Transverse colon (tissue), 4 donors: ENCODE data around the gene RPLP2. TPM values are rescaled to one million over a fixed set of nuclear protein-coding genes. Genes with fewer than 3 reads are reported as not detected.

Source experiments
- DNase-seq: peaks from one replicate; pipeline ENCODE4 v3.0.0-alpha.2; 2019
- H3K27ac ChIP-seq, 4 donors: fragments of 200-600 bp; sonication (generic); 2 replicates each; pipeline ENCODE4 v1.5.1; 2016 to 2018; ENCODE audit warnings: inconsistent platforms in 4 of 4
- H3K27me3 ChIP-seq: fragments of 200-600 bp; sonication (generic); 2 replicates; pipeline ENCODE4 v1.5.1; 2017; ENCODE audit warnings: inconsistent platforms
- H3K36me3 ChIP-seq, 4 donors: fragments of 200-600 bp; sonication (generic); 2 replicates each; pipeline ENCODE4 v1.5.1; 2017 to 2019; ENCODE audit warnings: inconsistent platforms in 4 of 4
- H3K4me1 ChIP-seq, 4 donors: fragments of 200-600 bp; sonication (generic); 2 replicates each; pipeline ENCODE4 v1.5.1; 2017 to 2020; ENCODE audit warnings: inconsistent platforms in 4 of 4
- H3K4me3 ChIP-seq, 4 donors: fragments of 200-600 bp; sonication (generic); 1 replicate in 1 of 4; 2 replicates in 3 of 4; pipeline versions ENCODE4 v1.5.1 to v1.6.1; 2017 to 2019; ENCODE audit warnings: inconsistent platforms in 4 of 4
- H3K9me3 ChIP-seq, 2 donors: fragments of 200-600 bp; sonication (generic); 2 replicates each; pipeline ENCODE4 v1.5.1; 2017 to 2019; ENCODE audit warnings: inconsistent platforms in 2 of 2
- EP300 ChIP-seq: sonication (generic); formaldehyde crosslinking; IDR thresholded peaks from one replicate; pipeline ENCODE4 v1.6.1; 2017; ENCODE audit warnings: antibody characterized with exemption, low read depth
- POLR2A ChIP-seq: fragments of 450-650 bp; IDR thresholded peaks from one replicate; pipeline ENCODE4 v1.6.1; 2016; ENCODE audit warnings: antibody characterized with exemption, mild to moderate bottlenecking, moderate library complexity
- POLR2AphosphoS5 ChIP-seq, 3 donors: sonication (generic); formaldehyde crosslinking; IDR thresholded peaks; one replicate each; pipeline ENCODE4 v1.6.1; 2016; ENCODE audit warnings: antibody characterized with exemption in 3 of 3
- WGBS, 2 donors: methylation state at CpG; one replicate each; pipeline ENCODE4 v1.1.5; 2018; ENCODE audit warnings: low coverage in 1 of 2; 5-methylcytosine and 5-hydroxymethylcytosine counted together
- in situ Hi-C, 4 donors: fragments of 200-750 bp; cut with MboI; loops; one replicate each; pipeline versions ENCODE4 v1.15.0 to v1.15.1; 2017; ENCODE audit warnings: low sequenced_read_pairs in 3 of 4, low pct_ligation_motif_present in 1 of 4, low pct_unique_long_range_greater_than_20kb in 1 of 4
- intact Hi-C: fragments of 100-400 bp; cut with DNase I; formaldehyde crosslinking; loops from one replicate; pipeline ENCODE4 v1.15.1; 2023; ENCODE audit warnings: low total_unique reads
- total RNA-seq, 4 donors: library from RNA; depleted of rRNA; stranded (reverse); fragments of >200 nt; gene quantifications; one replicate each; pipeline ENCODE4 v1.1.0, GENCODE V29; 2016
- TF ChIP-seq, protein P1 (sequence below), 5 experiments: fragments of 200-600 bp in 3 of 5; fragments of 450-650 bp in 2 of 5; sonication (generic) in 3 of 5; IDR thresholded peaks; 1 replicate in 2 of 5; 2 replicates in 3 of 5; pipeline ENCODE4 v1.5.1; 2016 to 2017; ENCODE audit warnings: antibody characterized with exemption in 5 of 5, inconsistent platforms in 3 of 5, mild to moderate bottlenecking in 2 of 5, moderate library complexity in 1 of 5

RPLP2 gene
- total RNA-seq, 4 donors from 2014 or later, result 273 to 670 (median 466) TPM

DNA sequence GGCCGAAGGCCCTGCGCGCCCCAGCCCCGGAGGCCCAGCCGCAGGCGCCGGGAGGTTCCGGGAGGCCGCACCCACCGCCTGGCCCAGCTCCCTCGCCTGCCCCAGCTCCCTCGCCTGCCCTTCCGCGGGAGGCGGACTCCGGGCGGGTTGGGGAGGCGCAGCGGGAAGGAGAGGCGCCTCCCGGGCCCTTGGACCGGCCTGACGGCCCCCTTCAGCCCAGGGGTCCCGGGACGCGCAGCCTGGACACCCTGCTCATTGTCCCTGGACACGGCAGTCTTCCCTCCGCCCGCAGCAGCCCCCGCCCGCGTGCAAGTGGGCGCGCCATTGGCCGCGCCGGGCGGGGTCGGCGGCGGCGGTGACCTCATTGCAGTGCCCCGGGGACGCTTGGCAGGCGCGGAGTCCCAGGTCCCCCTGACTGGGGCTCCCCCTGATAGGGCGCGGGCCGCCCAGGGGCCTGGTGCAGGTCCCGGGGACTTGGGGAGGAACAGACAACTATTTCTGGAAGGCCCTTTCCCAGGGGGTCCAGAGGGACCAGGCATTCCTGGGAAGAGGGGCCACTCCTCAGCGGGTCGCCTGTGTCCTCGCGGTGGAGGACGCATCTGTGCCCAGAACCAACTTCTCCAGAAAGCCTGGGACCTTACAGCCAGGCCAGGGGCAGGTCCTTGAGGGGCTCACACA is 23.5 kb downstream of the RPLP2 start:
- WGBS, 2 donors, result 1% methylated on average over 28 of the region's 55 CpGs; no CpG with 5 or more reads in 1 of the 2 donors
- TF ChIP-seq POLR2AphosphoS5 (IDR thresholded peaks at IDR 0.05) (peak; percentile 15 to 75 (median 60)), POLR2A (peak; percentile 79), EP300 (no peak)
- TF ChIP-seq, protein P1, sequence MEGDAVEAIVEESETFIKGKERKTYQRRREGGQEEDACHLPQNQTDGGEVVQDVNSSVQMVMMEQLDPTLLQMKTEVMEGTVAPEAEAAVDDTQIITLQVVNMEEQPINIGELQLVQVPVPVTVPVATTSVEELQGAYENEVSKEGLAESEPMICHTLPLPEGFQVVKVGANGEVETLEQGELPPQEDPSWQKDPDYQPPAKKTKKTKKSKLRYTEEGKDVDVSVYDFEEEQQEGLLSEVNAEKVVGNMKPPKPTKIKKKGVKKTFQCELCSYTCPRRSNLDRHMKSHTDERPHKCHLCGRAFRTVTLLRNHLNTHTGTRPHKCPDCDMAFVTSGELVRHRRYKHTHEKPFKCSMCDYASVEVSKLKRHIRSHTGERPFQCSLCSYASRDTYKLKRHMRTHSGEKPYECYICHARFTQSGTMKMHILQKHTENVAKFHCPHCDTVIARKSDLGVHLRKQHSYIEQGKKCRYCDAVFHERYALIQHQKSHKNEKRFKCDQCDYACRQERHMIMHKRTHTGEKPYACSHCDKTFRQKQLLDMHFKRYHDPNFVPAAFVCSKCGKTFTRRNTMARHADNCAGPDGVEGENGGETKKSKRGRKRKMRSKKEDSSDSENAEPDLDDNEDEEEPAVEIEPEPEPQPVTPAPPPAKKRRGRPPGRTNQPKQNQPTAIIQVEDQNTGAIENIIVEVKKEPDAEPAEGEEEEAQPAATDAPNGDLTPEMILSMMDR (IDR thresholded peaks at IDR 0.05), result no peak
- peak overlapping the region; percentile 54 to 86 (median 62) for H3K4me3 ChIP-seq
- DNase-seq, result peak; percentile 73
- no peaks in the 10 kb centered on the region for H3K9me3 ChIP-seq
- in situ Hi-C loops, result no loop called here
- H3K4me1 ChIP-seq, result peaks cover 40 to 83% (median 68%) of the 10 kb centered on the region in 4 donors
- peaks cover 0 to 7% (median 3%) of the 10 kb centered on the region in 4 donors for H3K36me3 ChIP-seq
- intact Hi-C loops, result no loop called here
- H3K27me3 ChIP-seq, result peaks cover 38% of the 10 kb centered on the region
- peak overlapping the region; percentile 88 to 95 (median 92) for H3K27ac ChIP-seq

DNA sequence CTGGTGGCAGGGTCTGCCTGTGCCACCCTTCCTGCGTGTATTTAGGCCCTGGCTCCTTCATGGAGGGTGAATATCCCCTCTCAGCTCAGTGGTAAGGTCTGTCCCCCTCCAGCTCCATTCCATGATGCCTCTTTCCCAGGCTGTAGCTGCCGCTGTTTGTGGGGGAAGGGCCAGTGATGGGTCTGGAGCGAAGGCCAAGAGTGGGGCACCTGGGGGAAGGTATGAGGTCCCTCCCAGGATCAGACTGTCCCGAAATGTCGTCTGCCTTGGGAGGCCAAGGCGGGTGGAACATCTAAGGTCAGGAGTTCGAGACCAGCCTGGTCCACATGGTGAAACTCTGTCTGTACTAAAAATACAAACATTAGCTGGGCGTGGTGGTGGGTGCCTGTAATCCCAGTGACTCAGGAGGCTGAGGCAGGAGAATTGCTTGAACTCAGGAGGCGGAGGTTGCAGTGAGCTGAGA is 24.1 kb downstream of the RPLP2 start:
- Histone ChIP-seq H3K4me3 (peak overlapping the region; percentile 54 to 86 (median 62)), H3K4me1 (peaks cover 40 to 83% (median 68%) of the 10 kb centered on the region in 4 donors), H3K27me3 (peaks cover 32% of the 10 kb centered on the region), H3K36me3 (peaks cover 0 to 7% (median 3%) of the 10 kb centered on the region in 4 donors), H3K27ac (peak overlapping the region; percentile 88 to 95 (median 92)), H3K9me3 (no peaks in the 10 kb centered on the region)
- DNase-seq, result peak; percentile 56
- in situ Hi-C loops (no loop called here), intact Hi-C loops (no loop called here)
- no peak for TF ChIP-seq POLR2A
- TF ChIP-seq, protein P1 (IDR thresholded peaks at IDR 0.05), result no peak
- no peak for TF ChIP-seq EP300
- TF ChIP-seq POLR2AphosphoS5 (IDR thresholded peaks at IDR 0.05), result no peak
- WGBS, 2 donors, result 29 to 38% methylated on average over 2 to 9 of the region's 9 CpGs

DNA sequence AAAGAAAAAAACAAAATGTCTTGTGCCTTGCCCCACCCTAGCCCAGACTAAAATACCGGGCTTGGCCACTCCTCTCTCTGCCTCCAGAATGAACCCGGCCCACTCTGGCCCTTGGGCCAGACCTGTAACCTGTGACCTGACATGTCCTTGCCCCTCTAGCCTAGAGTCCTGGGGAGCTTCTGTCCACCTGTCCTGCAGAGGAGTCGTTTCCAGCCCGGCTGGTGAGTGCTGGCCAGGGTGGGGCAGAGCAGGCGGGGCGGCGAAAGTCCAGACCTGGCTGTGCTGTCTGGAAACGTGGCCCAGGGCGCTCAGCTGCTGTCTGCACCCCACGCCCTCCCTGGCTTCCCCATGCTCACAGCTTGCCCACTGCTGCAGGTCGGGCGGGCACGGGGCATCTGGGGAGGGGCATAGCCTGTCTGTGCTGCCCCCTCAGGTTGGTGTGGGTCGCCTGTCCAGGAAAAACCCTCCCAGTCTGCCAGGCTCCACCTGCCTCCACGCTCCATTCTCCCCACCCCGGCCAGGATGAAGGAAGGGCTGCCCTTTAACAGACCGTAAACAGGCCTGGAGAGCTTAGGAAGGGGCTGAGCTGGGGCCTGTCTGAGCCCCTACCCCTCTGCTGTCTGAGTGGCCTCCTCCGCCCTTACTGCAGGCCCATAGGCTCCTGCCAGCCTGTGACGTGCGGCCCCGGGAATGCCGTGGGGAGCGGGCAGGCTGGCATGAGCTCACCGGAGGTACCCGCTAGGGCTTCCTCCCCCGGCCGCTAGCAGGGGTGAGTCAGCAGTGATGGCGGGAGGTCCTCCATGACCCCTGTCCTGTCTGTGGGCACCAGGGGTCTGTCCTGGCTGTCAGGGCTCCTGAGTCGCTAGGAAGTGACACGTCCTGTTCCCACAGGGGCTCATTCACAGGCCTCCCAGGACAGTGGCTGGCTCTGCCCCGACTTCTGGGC is 24.9 kb downstream of the RPLP2 start:
- intact Hi-C loops, result no loop called here
- in situ Hi-C loops, result no loop called here
- DNase-seq, result peak; percentile 86
- peaks cover 32 to 83% (median 64%) of the 10 kb centered on the region in 4 donors for H3K4me1 ChIP-seq
- H3K4me3 ChIP-seq, result peak overlapping the region in 3 of 4 donors; percentile 54 to 86 (median 65)
- H3K27ac ChIP-seq, result peak overlapping the region; percentile 88 to 95 (median 92)
- peaks cover 25% of the 10 kb centered on the region for H3K27me3 ChIP-seq
- WGBS, 2 donors, result 28 to 50% methylated on average over 2 to 28 of the region's 31 CpGs
- peaks cover 0 to 13% (median 4%) of the 10 kb centered on the region in 4 donors for H3K36me3 ChIP-seq
- no peaks in the 10 kb centered on the region for H3K9me3 ChIP-seq
- TF ChIP-seq EP300 (no peak), POLR2AphosphoS5 (IDR thresholded peaks at IDR 0.05) (peak; percentile 53 to 68 (median 65)), POLR2A (peak; percentile 54)
- TF ChIP-seq, protein P1 (IDR thresholded peaks at IDR 0.05), result peak in 1 of 5 experiments; percentile 25

DNA sequence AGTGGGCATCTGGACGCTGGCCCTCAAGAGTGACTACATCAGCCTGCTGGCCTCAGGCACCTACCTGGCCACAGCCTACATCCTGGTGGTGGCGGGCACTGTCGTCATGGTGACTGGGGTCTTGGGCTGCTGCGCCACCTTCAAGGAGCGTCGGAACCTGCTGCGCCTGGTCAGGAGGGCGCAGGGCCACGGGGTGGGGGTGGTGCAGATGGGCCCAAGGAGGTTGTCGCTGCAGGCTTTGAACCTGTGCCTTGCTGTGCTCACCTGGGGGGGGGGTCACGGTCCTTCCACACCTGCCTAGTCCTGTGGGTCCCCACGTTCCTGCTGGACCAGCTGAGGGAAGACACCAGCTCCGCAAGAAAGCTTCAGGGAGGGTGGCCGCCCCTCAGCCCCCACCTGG is 26.5 kb downstream of the RPLP2 start:
- no peak for DNase-seq
- H3K27ac ChIP-seq, result peak overlapping the region in 2 of 4 donors; percentile 91 to 92
- peaks cover 9% of the 10 kb centered on the region for H3K27me3 ChIP-seq
- no peaks in the 10 kb centered on the region for H3K9me3 ChIP-seq
- H3K36me3 ChIP-seq, result peaks cover 0 to 16% (median 6%) of the 10 kb centered on the region in 4 donors
- no peak overlapping the region for H3K4me3 ChIP-seq
- intact Hi-C loops, result no loop called here
- in situ Hi-C loops, result no loop called here
- H3K4me1 ChIP-seq, result peaks cover 28 to 83% (median 56%) of the 10 kb centered on the region in 4 donors
- TF ChIP-seq POLR2AphosphoS5 (IDR thresholded peaks at IDR 0.05), result no peak
- TF ChIP-seq, protein P1 (IDR thresholded peaks at IDR 0.05), result no peak
- TF ChIP-seq POLR2A, result no peak
- no peak for TF ChIP-seq EP300
- 80% methylated on average over 4 of the region's 14 CpGs; no CpG with 5 or more reads in 1 of the 2 donors for WGBS, 2 donors
